Epithelial cell of proximal tubule (primary cell): ENCODE results near the gene CDH4. TPM values are rescaled to one million over a fixed set of nuclear protein-coding genes. Genes with fewer than 3 reads are reported as not detected.

Experiments used
- DNase-seq: peaks from one replicate; pipeline ENCODE4 v3.0.0-alpha.2; 2011; ENCODE audit warnings: low read depth
- H3K4me3 ChIP-seq: 2 replicates; pipeline ENCODE4 v1.5.1; 2011; ENCODE audit warnings: low read depth, mild to moderate bottlenecking, low read length
- total RNA-seq: library from RNA; depleted of rRNA; stranded (reverse); fragments of >200 nt; gene quantifications from 2 replicates; pipeline ENCODE4 v1.2.3, GENCODE V29; 2015
- TF ChIP-seq, protein P1 (sequence below): conservative IDR thresholded peaks from 2 replicates; pipeline ENCODE4 v1.5.1; 2012; ENCODE audit warnings: low read depth, mild to moderate bottlenecking, low read length

Gene CDH4
- total RNA-seq, 1 donor from 2014 or later, result 17.1 TPM

DNA sequence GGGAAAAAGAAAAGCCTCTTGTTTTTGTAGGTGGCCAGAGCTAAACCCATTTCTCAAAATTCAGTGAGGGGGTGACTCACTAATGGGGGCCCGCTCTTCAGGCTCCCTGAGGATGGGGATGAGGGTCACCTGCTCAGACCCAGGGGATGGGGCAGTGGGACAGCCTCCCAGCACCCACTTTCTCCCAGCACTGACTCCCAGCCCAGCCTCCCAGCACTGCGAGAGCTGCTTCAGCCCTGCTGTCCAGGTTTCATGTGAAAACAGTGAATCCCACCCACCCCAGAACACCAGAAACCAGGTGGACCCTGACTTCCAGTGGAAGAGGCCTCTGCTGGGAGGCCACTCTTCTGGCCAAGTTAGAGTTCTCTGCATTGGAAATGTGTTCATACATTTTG is 362.6 kb downstream of the CDH4 start:
- TF ChIP-seq, protein P1, sequence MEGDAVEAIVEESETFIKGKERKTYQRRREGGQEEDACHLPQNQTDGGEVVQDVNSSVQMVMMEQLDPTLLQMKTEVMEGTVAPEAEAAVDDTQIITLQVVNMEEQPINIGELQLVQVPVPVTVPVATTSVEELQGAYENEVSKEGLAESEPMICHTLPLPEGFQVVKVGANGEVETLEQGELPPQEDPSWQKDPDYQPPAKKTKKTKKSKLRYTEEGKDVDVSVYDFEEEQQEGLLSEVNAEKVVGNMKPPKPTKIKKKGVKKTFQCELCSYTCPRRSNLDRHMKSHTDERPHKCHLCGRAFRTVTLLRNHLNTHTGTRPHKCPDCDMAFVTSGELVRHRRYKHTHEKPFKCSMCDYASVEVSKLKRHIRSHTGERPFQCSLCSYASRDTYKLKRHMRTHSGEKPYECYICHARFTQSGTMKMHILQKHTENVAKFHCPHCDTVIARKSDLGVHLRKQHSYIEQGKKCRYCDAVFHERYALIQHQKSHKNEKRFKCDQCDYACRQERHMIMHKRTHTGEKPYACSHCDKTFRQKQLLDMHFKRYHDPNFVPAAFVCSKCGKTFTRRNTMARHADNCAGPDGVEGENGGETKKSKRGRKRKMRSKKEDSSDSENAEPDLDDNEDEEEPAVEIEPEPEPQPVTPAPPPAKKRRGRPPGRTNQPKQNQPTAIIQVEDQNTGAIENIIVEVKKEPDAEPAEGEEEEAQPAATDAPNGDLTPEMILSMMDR, result no peak
- H3K4me3 ChIP-seq, result no peak overlapping the region
- DNase-seq, result no peak

- DNase-seq, result no peak
- TF ChIP-seq, protein P1, result no peak
Observed at GRCh38 chr20:61615806-61616205, 363.7 kb downstream of the CDH4 start.

DNA sequence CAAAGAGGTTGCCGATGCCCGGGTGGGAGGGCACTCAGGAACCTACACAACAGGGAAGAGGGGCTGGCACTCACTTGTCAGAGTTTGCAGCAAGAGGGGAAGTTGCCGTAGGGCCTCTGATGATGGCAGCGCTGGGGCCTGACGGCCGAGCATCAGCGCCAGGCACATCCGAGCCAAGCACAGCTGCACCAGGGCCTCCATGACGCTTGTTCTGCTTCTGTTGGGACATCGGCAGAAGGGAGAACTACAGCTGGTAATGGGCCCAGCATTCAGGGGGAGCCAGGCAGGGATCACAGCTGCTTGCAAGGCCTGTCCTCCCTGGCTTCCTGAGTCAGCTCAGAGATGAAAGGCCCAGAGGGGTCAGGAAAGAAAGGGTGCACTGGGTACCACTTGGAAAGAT is 367.7 kb downstream of the CDH4 start:
- TF ChIP-seq, protein P1, result no peak
- DNase-seq, result no peak
- no peak overlapping the region for H3K4me3 ChIP-seq

More at GRCh38 chr20:61615806-61616205, 363.7 kb downstream of the CDH4 start:
- no peak overlapping the region for H3K4me3 ChIP-seq

DNA sequence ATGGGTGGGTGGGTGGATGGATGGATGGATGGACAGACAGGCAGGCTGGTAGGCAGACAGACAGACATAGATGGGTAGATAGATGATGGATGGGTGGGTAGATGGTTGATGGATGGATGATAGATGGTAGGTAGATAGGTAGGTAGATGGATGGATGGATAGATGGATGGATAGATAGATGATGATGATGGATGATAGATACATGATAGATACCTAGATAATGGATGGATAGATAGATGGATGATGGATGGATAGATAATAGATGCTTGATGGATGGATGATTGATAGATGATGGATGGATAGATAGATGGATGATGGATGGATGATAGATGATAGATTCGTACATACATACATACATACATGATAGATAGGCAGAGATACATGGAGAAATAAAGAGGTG is 368.1 kb downstream of the CDH4 start:
- DNase-seq, result no peak
- TF ChIP-seq, protein P1, result no peak
- H3K4me3 ChIP-seq, result no peak overlapping the region

GRCh38 chr20:61621035-61621730 is 369.1 kb downstream of the CDH4 start:
- no peak for DNase-seq
- H3K4me3 ChIP-seq, result no peak overlapping the region
- TF ChIP-seq, protein P1, result no peak

- TF ChIP-seq, protein P1, result no peak
- H3K4me3 ChIP-seq, result no peak overlapping the region
- DNase-seq, result no peak
Observed at GRCh38 chr20:61621852-61622251, 369.8 kb downstream of the CDH4 start.

DNA sequence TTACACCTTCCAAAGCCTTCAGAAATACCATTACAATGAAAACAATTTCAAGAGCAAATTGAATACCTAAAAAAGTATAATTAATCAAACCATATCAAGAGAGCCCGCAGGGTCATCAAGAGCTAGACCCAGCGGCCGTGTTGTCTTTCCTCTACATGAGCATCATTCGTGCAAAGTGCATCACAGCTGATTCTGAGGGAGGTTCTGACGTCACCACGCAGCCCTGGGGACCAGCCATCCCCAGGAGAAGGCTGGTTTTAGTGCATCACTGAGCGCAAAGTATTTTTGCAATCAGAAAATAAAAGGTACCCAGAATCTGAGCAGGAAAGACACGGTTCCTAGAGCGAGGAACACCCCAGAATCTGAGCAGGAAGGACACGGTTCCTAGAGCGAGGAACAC is 371.4 kb downstream of the CDH4 start:
- no peak overlapping the region for H3K4me3 ChIP-seq
- TF ChIP-seq, protein P1, result no peak
- DNase-seq, result no peak
